Panc1 (cell line): ENCODE measurements around the gene THSD7A.

Source experiments
- CTCF ChIP-seq: fragments of 450-650 bp; IDR thresholded peaks from 2 replicates; pipeline ENCODE4 v1.5.1; 2017; ENCODE audit warnings: mild to moderate bottlenecking
- POLR2AphosphoS5 ChIP-seq: IDR thresholded peaks from 2 replicates; pipeline ENCODE4 v1.6.1; 2012; ENCODE audit warnings: mild to moderate bottlenecking, low read depth, low read length, moderate library complexity
- REST ChIP-seq, 2 experiments: IDR thresholded peaks; 2 replicates each; pipeline ENCODE4 v1.6.1; 2011 to 2012; ENCODE audit warnings: low read depth in 2 of 2, control low read depth in 1 of 2, low read length in 1 of 2, mild to moderate bottlenecking in 1 of 2, moderate library complexity in 1 of 2; ENCODE audit not compliant: insufficient read depth in 1 of 2

GRCh38 chr7:11472646-11473045 lies 359.4 kb downstream of the THSD7A start:
- TF ChIP-seq CTCF (no peak), POLR2AphosphoS5 (no peak), REST (IDR thresholded peaks at IDR 0.05; ENCODE audit: insufficient read depth in 1 of 2, low read depth in 2 of 2, low read length in 1 of 2) (no peak)
